HepG2 (cell line): ENCODE results near the gene GOLGB1. TPM values are rescaled to one million over a fixed set of nuclear protein-coding genes. Genes with fewer than 3 reads are reported as not detected.

Experiments used
- CHD4 ChIP-seq: fragments of 200-600 bp; sonication (generic); IDR thresholded peaks from 2 replicates; pipeline ENCODE4 v1.7.0; 2017; ENCODE audit warnings: mild to moderate bottlenecking, low read length, borderline replicate concordance
- HOXA3 ChIP-seq: sonication (generic); formaldehyde crosslinking; IDR thresholded peaks from 2 replicates; pipeline ENCODE4 v1.5.0; 2020; ENCODE audit warnings: missing genetic modification reagents
- HOXD1 ChIP-seq: sonication (generic); formaldehyde crosslinking; IDR thresholded peaks from 2 replicates; pipeline ENCODE4 v1.5.0; 2020; ENCODE audit warnings: missing genetic modification reagents
- MAX ChIP-seq: IDR thresholded peaks from 2 replicates; pipeline ENCODE4 v1.6.1; 2012; ENCODE audit warnings: inconsistent platforms
- RBAK ChIP-seq: sonication (generic); formaldehyde crosslinking; IDR thresholded peaks from 2 replicates; pipeline ENCODE4 v1.5.1; 2020; ENCODE audit warnings: mild to moderate bottlenecking, missing genetic modification reagents
- REPIN1 ChIP-seq: sonication (generic); formaldehyde crosslinking; IDR thresholded peaks from 2 replicates; pipeline ENCODE4 v1.8.0; 2022; ENCODE audit warnings: missing genetic modification reagents, low read depth, mild to moderate bottlenecking, borderline replicate concordance
- SMAD1 ChIP-seq: sonication (generic); formaldehyde crosslinking; IDR thresholded peaks from 2 replicates; pipeline ENCODE4 v1.4.0; 2020; ENCODE audit warnings: missing genetic modification reagents, low read depth, mild to moderate bottlenecking, borderline replicate concordance
- SRY ChIP-seq: sonication (generic); formaldehyde crosslinking; IDR thresholded peaks from 2 replicates; pipeline ENCODE4 v1.8.0; 2022; ENCODE audit warnings: mild to moderate bottlenecking, missing genetic modification reagents
- ZFP36 ChIP-seq: fragments of 150-350 bp; IDR thresholded peaks from 2 replicates; pipeline ENCODE4 v1.6.1; 2018; ENCODE audit warnings: borderline replicate concordance, low read length, low read depth; ENCODE audit not compliant: partially characterized antibody
- ZNF546 ChIP-seq: sonication (generic); formaldehyde crosslinking; conservative IDR thresholded peaks from 2 replicates; pipeline ENCODE4 v1.8.1; 2023; ENCODE audit warnings: mild to moderate bottlenecking, missing genetic modification reagents
- ZNF616 ChIP-seq: sonication (generic); formaldehyde crosslinking; IDR thresholded peaks from 2 replicates; pipeline ENCODE4 v1.5.0; 2020; ENCODE audit warnings: low read depth, mild to moderate bottlenecking, missing genetic modification reagents
- ZNF775 ChIP-seq: sonication (generic); formaldehyde crosslinking; IDR thresholded peaks from 2 replicates; pipeline ENCODE4 v1.4.0; 2020; ENCODE audit warnings: missing genetic modification reagents, mild to moderate bottlenecking, moderate library complexity, borderline replicate concordance
- ZNF780A ChIP-seq: sonication (generic); formaldehyde crosslinking; IDR thresholded peaks from 2 replicates; pipeline ENCODE4 v1.8.0; 2022; ENCODE audit warnings: mild to moderate bottlenecking, missing genetic modification reagents, moderate library complexity
- polyA plus RNA-seq, 8 experiments: library from polyadenylated mRNA; depleted of rRNA in 3 of 8; stranded (reverse) in 7 of 8; unstranded in 1 of 8; fragments of >200 nt; fragmentation: Illumina TruSeq in 4 of 8; extraction: Trizol in 4 of 8; gene quantifications; 2 replicates each; pipeline versions ENCODE4 v1.2.1 to v1.2.3, GENCODE V29; 2011 to 2016; ENCODE audit warnings: low read depth in 4 of 8, missing spikeins in 1 of 8, mixed read lengths in 1 of 8; ENCODE audit not compliant: insufficient read depth in 1 of 8
- total RNA-seq, 5 experiments: library from RNA; depleted of rRNA; stranded (reverse); fragments of >200 nt; fragmentation: Illumina TruSeq; extraction: Trizol; gene quantifications; 2 replicates each; pipeline ENCODE4 v1.2.3, GENCODE V29; 2016; ENCODE audit warnings: low read depth in 1 of 5
- TF ChIP-seq, protein P1 (sequence below): sonication (generic); formaldehyde crosslinking; IDR thresholded peaks from 2 replicates; pipeline ENCODE4 v1.4.0; 2020; ENCODE audit warnings: mild to moderate bottlenecking, missing genetic modification reagents
- TF ChIP-seq, protein P2 (sequence below): sonication (generic); formaldehyde crosslinking; IDR thresholded peaks from 2 replicates; pipeline ENCODE4 v1.4.0; 2020; ENCODE audit warnings: missing genetic modification reagents
- TF ChIP-seq, protein P3 (sequence below): sonication (generic); formaldehyde crosslinking; conservative IDR thresholded peaks from 2 replicates; pipeline ENCODE4 v1.5.0; 2020; ENCODE audit warnings: missing genetic modification reagents
- TF ChIP-seq, protein P4 (sequence below): sonication (generic); formaldehyde crosslinking; conservative IDR thresholded peaks from 2 replicates; pipeline ENCODE4 v1.4.0; 2020; ENCODE audit warnings: mild to moderate bottlenecking, missing genetic modification reagents, moderate library complexity
- TF ChIP-seq, protein P5 (sequence below): sonication (generic); formaldehyde crosslinking; IDR thresholded peaks from 2 replicates; pipeline ENCODE4 v1.4.0; 2020; ENCODE audit warnings: missing genetic modification reagents

GOLGB1 gene
- total and polyA plus RNA-seq, 2 of the 13 experiments (the other 11 are each of a cell fraction or from before 2014, with no cell fraction given) = 13.1 to 39.5 TPM

- TF ChIP-seq, protein P1, sequence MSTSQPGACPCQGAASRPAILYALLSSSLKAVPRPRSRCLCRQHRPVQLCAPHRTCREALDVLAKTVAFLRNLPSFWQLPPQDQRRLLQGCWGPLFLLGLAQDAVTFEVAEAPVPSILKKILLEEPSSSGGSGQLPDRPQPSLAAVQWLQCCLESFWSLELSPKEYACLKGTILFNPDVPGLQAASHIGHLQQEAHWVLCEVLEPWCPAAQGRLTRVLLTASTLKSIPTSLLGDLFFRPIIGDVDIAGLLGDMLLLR (CRISPR knock-in tag) = no peak
- TF ChIP-seq HOXA3 (CRISPR knock-in tag) = peak; percentile 50; the same call in 1 of the 2 replicates
- peak; percentile 52 for TF ChIP-seq HOXD1 (CRISPR knock-in tag)
- TF ChIP-seq SMAD1 = 0 out of 2 replicates have a peak, but pooled peaks have one; percentile 10
- peak; percentile 47 for TF ChIP-seq SRY
- no peak for TF ChIP-seq REPIN1 (CRISPR knock-in tag)
- TF ChIP-seq, protein P2, sequence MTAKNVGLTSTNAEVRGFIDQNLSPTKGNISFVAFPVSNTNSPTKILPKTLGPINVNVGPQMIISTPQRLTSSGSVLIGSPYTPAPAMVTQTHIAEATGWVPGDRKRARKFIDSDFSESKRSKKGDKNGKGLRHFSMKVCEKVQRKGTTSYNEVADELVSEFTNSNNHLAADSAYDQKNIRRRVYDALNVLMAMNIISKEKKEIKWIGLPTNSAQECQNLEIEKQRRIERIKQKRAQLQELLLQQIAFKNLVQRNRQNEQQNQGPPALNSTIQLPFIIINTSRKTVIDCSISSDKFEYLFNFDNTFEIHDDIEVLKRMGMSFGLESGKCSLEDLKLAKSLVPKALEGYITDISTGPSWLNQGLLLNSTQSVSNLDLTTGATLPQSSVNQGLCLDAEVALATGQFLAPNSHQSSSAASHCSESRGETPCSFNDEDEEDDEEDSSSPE (CRISPR knock-in tag) = no peak; the same call in none of the 2 replicates
- no peak for TF ChIP-seq CHD4
- TF ChIP-seq RBAK (CRISPR knock-in tag) = no peak
- no peak for TF ChIP-seq ZNF616 (CRISPR knock-in tag)
- no peak; the same call in 1 of the 2 replicates for TF ChIP-seq MAX
- TF ChIP-seq ZFP36 = no peak
- TF ChIP-seq, protein P3, sequence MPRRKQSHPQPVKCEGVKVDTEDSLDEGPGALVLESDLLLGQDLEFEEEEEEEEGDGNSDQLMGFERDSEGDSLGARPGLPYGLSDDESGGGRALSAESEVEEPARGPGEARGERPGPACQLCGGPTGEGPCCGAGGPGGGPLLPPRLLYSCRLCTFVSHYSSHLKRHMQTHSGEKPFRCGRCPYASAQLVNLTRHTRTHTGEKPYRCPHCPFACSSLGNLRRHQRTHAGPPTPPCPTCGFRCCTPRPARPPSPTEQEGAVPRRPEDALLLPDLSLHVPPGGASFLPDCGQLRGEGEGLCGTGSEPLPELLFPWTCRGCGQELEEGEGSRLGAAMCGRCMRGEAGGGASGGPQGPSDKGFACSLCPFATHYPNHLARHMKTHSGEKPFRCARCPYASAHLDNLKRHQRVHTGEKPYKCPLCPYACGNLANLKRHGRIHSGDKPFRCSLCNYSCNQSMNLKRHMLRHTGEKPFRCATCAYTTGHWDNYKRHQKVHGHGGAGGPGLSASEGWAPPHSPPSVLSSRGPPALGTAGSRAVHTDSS (CRISPR knock-in tag) = no peak
- peak; percentile 70; the same call in 1 of the 2 replicates for TF ChIP-seq ZNF775 (CRISPR knock-in tag)
- peak; percentile 64; the same call in 1 of the 2 replicates for TF ChIP-seq ZNF780A (CRISPR knock-in tag)
- no peak for TF ChIP-seq ZNF546 (CRISPR knock-in tag)
- TF ChIP-seq, protein P4, sequence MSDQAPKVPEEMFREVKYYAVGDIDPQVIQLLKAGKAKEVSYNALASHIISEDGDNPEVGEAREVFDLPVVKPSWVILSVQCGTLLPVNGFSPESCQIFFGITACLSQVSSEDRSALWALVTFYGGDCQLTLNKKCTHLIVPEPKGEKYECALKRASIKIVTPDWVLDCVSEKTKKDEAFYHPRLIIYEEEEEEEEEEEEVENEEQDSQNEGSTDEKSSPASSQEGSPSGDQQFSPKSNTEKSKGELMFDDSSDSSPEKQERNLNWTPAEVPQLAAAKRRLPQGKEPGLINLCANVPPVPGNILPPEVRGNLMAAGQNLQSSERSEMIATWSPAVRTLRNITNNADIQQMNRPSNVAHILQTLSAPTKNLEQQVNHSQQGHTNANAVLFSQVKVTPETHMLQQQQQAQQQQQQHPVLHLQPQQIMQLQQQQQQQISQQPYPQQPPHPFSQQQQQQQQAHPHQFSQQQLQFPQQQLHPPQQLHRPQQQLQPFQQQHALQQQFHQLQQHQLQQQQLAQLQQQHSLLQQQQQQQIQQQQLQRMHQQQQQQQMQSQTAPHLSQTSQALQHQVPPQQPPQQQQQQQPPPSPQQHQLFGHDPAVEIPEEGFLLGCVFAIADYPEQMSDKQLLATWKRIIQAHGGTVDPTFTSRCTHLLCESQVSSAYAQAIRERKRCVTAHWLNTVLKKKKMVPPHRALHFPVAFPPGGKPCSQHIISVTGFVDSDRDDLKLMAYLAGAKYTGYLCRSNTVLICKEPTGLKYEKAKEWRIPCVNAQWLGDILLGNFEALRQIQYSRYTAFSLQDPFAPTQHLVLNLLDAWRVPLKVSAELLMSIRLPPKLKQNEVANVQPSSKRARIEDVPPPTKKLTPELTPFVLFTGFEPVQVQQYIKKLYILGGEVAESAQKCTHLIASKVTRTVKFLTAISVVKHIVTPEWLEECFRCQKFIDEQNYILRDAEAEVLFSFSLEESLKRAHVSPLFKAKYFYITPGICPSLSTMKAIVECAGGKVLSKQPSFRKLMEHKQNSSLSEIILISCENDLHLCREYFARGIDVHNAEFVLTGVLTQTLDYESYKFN (CRISPR knock-in tag) = 0 out of 2 replicates have a peak, but pooled peaks have one; percentile 48
- TF ChIP-seq, protein P5, sequence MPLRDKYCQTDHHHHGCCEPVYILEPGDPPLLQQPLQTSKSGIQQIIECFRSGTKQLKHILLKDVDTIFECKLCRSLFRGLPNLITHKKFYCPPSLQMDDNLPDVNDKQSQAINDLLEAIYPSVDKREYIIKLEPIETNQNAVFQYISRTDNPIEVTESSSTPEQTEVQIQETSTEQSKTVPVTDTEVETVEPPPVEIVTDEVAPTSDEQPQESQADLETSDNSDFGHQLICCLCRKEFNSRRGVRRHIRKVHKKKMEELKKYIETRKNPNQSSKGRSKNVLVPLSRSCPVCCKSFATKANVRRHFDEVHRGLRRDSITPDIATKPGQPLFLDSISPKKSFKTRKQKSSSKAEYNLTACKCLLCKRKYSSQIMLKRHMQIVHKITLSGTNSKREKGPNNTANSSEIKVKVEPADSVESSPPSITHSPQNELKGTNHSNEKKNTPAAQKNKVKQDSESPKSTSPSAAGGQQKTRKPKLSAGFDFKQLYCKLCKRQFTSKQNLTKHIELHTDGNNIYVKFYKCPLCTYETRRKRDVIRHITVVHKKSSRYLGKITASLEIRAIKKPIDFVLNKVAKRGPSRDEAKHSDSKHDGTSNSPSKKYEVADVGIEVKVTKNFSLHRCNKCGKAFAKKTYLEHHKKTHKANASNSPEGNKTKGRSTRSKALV (CRISPR knock-in tag) = peak; percentile 47; the same call in 1 of the 2 replicates
Measured at GRCh38 chr3:121749276-121750086, at the start of gene GOLGB1 (continued).
